DMS153 treated with DMSO at 0.1 percent for 48 hours (cell line): ENCODE data around the gene ACVR1B.
A peak's percentile ranks its signal among the peaks of the same experiment; 100 is the strongest.

ENCODE experiments used
- DNase-seq: peaks from one replicate; lab custom pipeline; 2025; ENCODE audit not compliant: unreplicated experiment; lab: John Stamatoyannopoulos, UW

The ACVR1B gene

GRCh38 chr12:52020539-52021336, 69.2 kb downstream of the ACVR1B start:
- peak; percentile 22 for DNase-seq

DNA sequence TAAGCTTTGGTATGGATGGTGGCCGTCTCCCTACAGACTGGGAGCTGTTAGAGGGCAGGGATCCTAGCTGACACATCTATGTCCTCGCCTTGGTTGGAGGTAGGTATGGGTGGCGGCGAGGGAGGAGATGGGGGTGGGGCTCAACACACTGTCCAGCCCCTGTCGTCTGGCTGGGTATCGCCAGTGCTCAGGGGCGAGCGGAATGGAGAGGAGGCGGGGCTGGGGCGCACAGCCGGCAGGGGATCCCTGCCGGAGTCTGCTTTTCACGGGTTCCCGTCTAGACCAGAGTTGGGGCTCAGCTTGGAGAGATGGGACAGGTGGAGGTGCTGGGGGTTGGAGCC, 71.3 kb downstream of the ACVR1B start:
- DNase-seq, result peak; percentile 23

- DNase-seq, result peak; percentile 56
Observed at GRCh38 chr12:52023182-52023975, 71.9 kb downstream of the ACVR1B start.

DNA sequence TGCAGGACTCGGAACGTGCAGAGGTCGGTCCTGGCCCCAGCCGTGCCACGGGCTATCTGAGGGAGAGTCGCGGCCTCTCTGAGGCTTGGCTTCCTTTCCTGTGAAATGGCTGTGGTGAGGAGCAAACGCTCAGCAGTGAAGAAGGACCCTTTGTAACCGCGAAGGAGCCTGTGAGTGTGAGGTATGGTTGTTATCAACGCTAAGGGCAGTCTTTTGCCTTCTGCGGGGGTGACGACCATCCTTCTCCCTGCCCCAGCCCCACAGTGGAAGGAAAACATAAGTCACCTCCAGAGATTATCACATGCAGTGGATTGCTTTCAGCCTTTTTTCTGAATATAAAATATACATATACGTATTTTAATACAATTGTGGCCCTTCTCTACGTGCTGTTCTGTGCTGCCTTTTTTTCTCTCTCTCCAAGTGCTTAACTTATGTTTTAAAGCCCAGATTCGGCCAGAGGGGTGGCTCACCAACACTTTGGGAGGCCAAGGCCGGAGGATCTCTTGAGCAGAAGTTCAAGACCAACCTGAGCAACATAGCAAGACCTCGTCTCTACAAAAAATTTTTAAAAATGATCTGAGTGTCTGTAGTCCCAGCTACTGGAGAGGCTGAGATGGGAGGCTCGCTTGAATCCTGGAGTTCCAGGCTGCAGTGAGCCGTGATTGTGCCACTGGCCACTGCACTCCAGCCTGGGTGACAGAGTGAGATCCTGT, 72.6 kb downstream of the ACVR1B start:
- no peak for DNase-seq

DNA sequence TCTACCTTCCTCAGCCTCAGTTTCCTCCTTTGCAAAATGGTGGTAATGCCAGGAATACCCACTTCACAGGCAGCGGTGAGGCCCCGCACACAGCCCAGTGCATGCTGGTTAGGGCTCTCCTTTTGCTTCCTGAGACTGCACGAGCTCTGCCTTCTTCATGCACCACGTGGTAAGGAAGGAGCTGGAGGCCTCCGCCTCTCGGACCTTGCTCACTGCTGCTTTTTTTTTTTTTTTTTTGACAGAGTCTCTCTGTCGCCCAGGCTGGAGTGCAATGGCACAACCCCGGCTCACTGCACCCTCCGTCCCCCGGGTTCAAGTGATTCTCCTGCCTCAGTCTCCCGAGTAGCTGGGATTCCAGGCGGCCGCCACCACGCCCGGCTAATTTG, 73.3 kb downstream of the ACVR1B start:
- DNase-seq, result no peak

GRCh38 chr12:52026263-52026662, 74.8 kb downstream of the ACVR1B start:
- no peak for DNase-seq

- DNase-seq, result no peak
Observed at GRCh38 chr12:52027085-52027843, 75.8 kb downstream of the ACVR1B start.

DNA sequence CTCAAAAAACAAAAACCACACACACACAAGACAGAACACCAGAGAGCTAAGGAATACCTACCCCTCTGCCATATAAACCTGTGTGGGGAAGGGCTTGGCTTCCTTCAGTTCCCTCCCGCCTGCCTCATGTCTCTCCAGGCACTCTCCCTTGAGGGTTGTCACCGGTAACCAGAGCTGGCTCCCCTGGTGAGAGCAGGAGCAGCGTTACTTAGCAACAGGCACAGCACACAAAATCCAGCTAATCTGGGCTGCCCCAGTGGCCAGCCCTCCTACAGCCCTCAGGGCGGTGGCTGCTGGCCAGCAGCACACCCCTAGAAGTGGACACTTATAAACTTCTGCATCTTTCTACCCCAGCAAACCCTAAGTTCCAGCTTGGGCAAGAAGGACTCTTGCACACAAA, 78.2 kb downstream of the ACVR1B start:
- DNase-seq, result peak; percentile 62

DNA sequence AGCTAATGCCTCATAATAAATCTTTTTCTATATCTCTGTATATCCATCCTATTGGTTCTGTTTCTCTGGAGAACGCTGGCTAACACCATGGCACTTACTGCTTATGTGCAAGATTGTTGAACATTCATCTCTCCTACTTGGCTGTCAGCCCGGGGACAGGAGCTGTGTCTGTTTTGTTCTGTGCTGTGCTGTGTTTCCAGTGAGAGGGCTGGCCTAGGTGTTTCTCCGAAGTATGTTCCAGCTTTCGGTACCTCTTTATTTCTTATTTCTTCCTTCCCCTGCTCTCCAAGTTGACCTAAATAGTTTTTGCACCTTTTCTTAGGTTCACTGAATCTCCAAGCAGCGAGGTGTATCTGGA, 80.9 kb downstream of the ACVR1B start:
- DNase-seq, result no peak

DNA sequence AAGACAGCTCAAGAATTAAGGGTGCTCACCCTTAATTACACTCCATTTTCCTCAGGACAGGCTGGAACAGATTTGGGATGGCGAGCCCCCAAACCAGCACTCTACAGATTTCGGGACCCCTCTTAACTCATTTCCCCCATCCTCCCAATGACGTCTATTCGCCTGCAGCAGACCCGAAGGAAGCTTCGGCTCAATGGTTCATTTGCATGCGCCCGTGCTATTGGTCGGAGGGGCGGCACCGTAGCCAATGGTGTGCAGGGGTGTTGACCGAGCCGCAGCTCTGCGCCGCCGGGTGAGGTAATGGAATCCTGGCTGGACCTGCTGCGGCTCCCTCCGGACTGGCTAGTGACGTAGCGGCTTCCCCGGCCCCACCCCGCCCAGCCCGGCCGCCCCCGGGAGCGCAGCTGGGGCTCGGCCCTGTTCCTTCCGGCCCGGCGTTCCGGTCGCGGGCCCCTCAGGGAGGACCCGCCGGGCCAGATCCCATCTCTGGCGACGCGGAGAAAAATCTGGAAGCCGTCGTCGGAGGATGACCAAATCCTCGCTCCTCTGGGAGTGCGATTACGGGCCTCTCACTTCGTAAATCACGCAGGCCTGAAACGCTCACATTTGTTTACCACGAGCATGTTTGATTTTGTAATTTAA, 81.4 kb downstream of the ACVR1B start:
- peak; percentile 95 for DNase-seq

- no peak for DNase-seq
Observed at GRCh38 chr12:52033446-52034140, 82.1 kb downstream of the ACVR1B start.

DNA sequence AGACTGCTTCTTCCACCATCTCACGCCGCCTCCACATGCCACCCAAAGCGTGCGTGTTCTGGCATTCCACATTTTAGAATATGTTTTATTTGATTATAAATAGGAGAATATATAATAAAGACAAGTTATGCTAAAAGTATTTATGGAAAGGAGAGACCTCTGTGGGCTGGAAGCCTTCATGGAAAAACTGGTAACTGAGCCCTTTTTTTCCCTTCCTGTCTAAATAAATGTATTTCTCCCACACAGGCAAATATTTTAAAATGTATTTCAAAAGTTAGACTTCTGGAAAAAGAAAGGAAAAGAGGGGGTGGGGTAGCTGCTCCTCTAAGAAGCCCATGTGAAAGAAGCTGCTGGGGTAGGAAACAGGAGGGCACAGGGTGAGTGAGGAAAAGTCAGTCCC, 83.7 kb downstream of the ACVR1B start:
- no peak for DNase-seq

GRCh38 chr12:52035926-52036325, 84.4 kb downstream of the ACVR1B start:
- DNase-seq, result no peak

GRCh38 chr12:52036587-52037171, 85.2 kb downstream of the ACVR1B start:
- DNase-seq, result peak; percentile 22

- DNase-seq, result no peak
Observed at GRCh38 chr12:52037248-52037861, 85.9 kb downstream of the ACVR1B start.

DNA sequence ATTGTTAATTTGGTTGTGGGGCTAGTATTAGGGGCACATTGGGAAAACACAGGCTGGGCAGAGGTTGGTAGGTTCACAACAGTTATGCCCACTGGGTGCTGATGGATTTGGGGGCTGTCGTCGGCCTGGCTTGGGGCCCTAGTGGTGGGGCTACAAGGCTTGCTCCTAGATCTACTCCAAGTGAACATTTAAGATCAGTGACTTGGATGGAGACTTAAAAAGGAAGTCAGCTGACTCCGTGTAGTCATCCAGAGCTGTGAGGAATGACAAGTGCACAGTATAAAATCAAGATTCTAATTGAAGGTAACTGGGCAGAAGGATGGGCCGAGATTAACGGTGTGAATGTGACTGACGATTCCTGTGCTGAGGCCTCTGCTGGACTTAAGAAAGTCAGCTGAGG, 86.9 kb downstream of the ACVR1B start:
- no peak for DNase-seq

- DNase-seq, result no peak
Observed at GRCh38 chr12:52041035-52041434, 89.5 kb downstream of the ACVR1B start.

DNA sequence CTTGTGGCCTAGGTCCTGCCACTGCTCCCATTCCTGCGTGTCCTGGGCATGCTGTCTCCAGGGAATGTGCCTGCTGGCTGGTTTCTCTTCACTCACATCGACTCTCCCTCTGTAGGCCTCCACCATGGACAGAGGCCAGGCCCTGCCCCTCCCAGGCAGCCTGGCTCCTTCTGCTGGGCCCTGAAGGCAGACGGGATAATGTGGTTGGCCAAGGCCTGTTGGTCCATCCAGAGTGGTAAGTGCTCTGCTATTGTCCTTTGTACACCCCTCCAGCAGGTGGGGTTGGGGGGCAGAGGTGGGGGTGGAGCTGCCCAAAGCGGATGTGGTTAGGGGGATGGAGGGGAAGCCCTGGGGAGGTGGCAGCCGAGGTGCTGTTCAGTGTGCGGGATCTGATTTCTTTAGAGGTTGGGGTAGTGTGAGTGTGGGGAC, 90.2 kb downstream of the ACVR1B start:
- no peak for DNase-seq

- no peak for DNase-seq
Observed at GRCh38 chr12:52042706-52043385, 91.3 kb downstream of the ACVR1B start.
